Neural cell (in vitro differentiated cells): ENCODE results near the gene EDAR. TPM values are rescaled to one million over a fixed set of nuclear protein-coding genes. Genes with fewer than 3 reads are reported as not detected.

Experiments
- H2AFZ ChIP-seq: fragments of 200-600, 300-800 bp; sonication (generic), shearing (Covaris generic); 2 replicates; pipeline ENCODE4 v1.6.0; 2014; ENCODE audit warnings: low read depth, mild to moderate bottlenecking, antibody characterized with exemption, low read length, moderate library complexity
- H3F3A ChIP-seq: fragments of 200-600 bp; shearing (Covaris generic); 2 replicates; pipeline ENCODE4 v1.6.1; 2016; ENCODE audit warnings: mild to moderate bottlenecking, moderate library complexity, mixed read lengths, antibody characterized with exemption, low read length; ENCODE audit not compliant: insufficient read depth, poor library complexity, severe bottlenecking
- H3K27ac ChIP-seq: fragments of 200-600, 300-800 bp; sonication (generic), shearing (Covaris generic); 2 replicates; pipeline ENCODE4 v1.5.1; 2014; ENCODE audit warnings: mild to moderate bottlenecking, low read length, moderate library complexity
- H3K27me3 ChIP-seq: fragments of 300-800, 200-600 bp; sonication (generic), shearing (Covaris generic); 2 replicates; pipeline ENCODE4 v1.6.0; 2014; ENCODE audit warnings: mild to moderate bottlenecking, low read depth, low read length, moderate library complexity; ENCODE audit not compliant: insufficient read depth
- H3K36me3 ChIP-seq: fragments of 300-800, 200-600 bp; sonication (generic), shearing (Covaris generic); 2 replicates; pipeline ENCODE4 v1.5.1; 2014; ENCODE audit warnings: mild to moderate bottlenecking, antibody characterized with exemption, low read length, moderate library complexity; ENCODE audit not compliant: insufficient read depth
- H3K4me2 ChIP-seq: fragments of 300-800, 200-600 bp; sonication (generic), shearing (Covaris generic); 2 replicates; pipeline ENCODE4 v1.6.0; 2014; ENCODE audit warnings: mild to moderate bottlenecking, low read length
- H3K4me3 ChIP-seq: fragments of 300-800, 200-600 bp; sonication (generic), shearing (Covaris generic); 2 replicates; pipeline ENCODE4 v1.5.1; 2014; ENCODE audit warnings: mild to moderate bottlenecking, low read length, moderate library complexity
- H3K79me2 ChIP-seq: fragments of 200-600 bp; shearing (Covaris generic); replicated peaks from 2 replicates; pipeline ENCODE4 v1.6.0; 2014; ENCODE audit warnings: mild to moderate bottlenecking, low read length, moderate library complexity; ENCODE audit not compliant: insufficient read depth
- H3K9ac ChIP-seq: fragments of 300-800, 200-600 bp; sonication (generic), shearing (Covaris generic); 2 replicates; pipeline ENCODE4 v1.6.1; 2016; ENCODE audit warnings: mild to moderate bottlenecking, low read length, mixed read lengths
- H3K9me2 ChIP-seq: fragments of 200-600 bp; shearing (Covaris generic); 2 replicates; pipeline ENCODE4 v1.6.1; 2016; ENCODE audit warnings: mild to moderate bottlenecking, low read length, mixed read lengths; ENCODE audit not compliant: insufficient read depth
- H3K9me3 ChIP-seq: fragments of 200-600, 300-800 bp; sonication (generic), shearing (Covaris generic); 2 replicates; pipeline ENCODE4 v1.6.1; 2016; ENCODE audit warnings: mild to moderate bottlenecking, mixed run types, low read length, moderate library complexity, mixed read lengths
- H4K20me1 ChIP-seq: fragments of 200-600 bp; shearing (Covaris generic); 2 replicates; pipeline ENCODE4 v1.6.1; 2016; ENCODE audit warnings: mild to moderate bottlenecking, mixed run types; ENCODE audit not compliant: insufficient read depth
- CTCF ChIP-seq: fragments of 450-650 bp; IDR thresholded peaks from 2 replicates; pipeline ENCODE4 v1.5.1; 2014; ENCODE audit warnings: antibody characterized with exemption, mild to moderate bottlenecking, moderate library complexity; ENCODE audit not compliant: poor library complexity, severe bottlenecking
- EP300 ChIP-seq: fragments of 450-650 bp; conservative IDR thresholded peaks from 2 replicates; pipeline ENCODE4 v1.6.1; 2014; ENCODE audit warnings: antibody characterized with exemption, mild to moderate bottlenecking, moderate library complexity; ENCODE audit not compliant: poor library complexity, severe bottlenecking
- EZH2 ChIP-seq: fragments of 200-600, 300-800 bp; shearing (Covaris generic), sonication (generic); IDR thresholded peaks from 2 replicates; pipeline ENCODE4 v1.6.1; 2014; ENCODE audit warnings: antibody characterized with exemption, low read length, borderline replicate concordance, mild to moderate bottlenecking; ENCODE audit not compliant: insufficient read depth, poor library complexity, severe bottlenecking
- MXI1 ChIP-seq: fragments of 450-650 bp; conservative IDR thresholded peaks from 2 replicates; pipeline ENCODE4 v1.6.1; 2014; ENCODE audit warnings: antibody characterized with exemption, mild to moderate bottlenecking; ENCODE audit not compliant: poor library complexity, severe bottlenecking
- POLR2AphosphoS5 ChIP-seq: IDR thresholded peaks from 2 replicates; pipeline ENCODE4 v1.6.1; 2012
- RAD21 ChIP-seq: fragments of 450-650 bp; conservative IDR thresholded peaks from 2 replicates; pipeline ENCODE4 v1.6.1; 2014; ENCODE audit warnings: antibody characterized with exemption, mild to moderate bottlenecking, moderate library complexity
- SMC3 ChIP-seq: fragments of 450-650 bp; conservative IDR thresholded peaks from 2 replicates; pipeline ENCODE4 v1.6.1; 2014; ENCODE audit warnings: antibody characterized with exemption, mild to moderate bottlenecking, moderate library complexity; ENCODE audit not compliant: poor library complexity
- TAF1 ChIP-seq: IDR thresholded peaks from 2 replicates; pipeline ENCODE4 v1.6.1; 2012; ENCODE audit warnings: low read depth
- polyA plus RNA-seq: library from polyadenylated mRNA; depleted of rRNA; stranded (reverse); fragments of >200 nt; gene quantifications from 2 replicates; pipeline ENCODE4 v1.2.3, GENCODE V29; 2014
- TF ChIP-seq, protein P1 (sequence below): IDR thresholded peaks from 2 replicates; pipeline ENCODE4 v1.6.1; 2012; ENCODE audit warnings: borderline replicate concordance

The EDAR gene
- polyA plus RNA-seq, 1 donor from 2014 or later: not detected

DNA sequence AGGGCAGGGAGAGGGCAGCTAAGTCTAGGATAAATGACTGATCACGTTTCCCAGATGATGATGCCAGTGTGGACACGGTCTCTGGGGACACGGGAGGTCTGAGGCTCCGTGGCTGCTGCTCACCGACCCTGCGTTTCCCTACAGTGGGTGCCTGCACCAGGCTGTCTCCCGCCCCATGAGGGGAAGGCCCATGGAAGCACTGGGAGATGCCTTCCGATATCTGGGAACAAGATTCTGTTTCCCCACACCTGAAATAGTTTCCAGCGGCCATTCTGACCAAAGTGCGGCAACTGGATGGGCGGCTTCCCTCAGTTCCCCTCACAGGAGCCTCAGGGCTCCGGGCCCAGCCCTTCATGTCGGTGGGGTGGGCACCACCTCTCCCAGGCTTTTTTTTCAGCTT is 83.1 kb downstream of the EDAR start:
- Histone ChIP-seq H3K27me3 (no peaks in the 10 kb centered on the region), H3K36me3 (no peaks in the 10 kb centered on the region), H3F3A (no peaks in the 10 kb centered on the region)

GRCh38 chr2:108905176-108905575 is 83.8 kb downstream of the EDAR start:
- no peak overlapping the region for H2AFZ ChIP-seq
- no peaks in the 10 kb centered on the region for H4K20me1 ChIP-seq
- no peaks in the 10 kb centered on the region for H3K9me3 ChIP-seq
- no peak overlapping the region for H3K4me2 ChIP-seq
- no peak overlapping the region for H3K27ac ChIP-seq
- no peaks in the 10 kb centered on the region for H3F3A ChIP-seq
- TF ChIP-seq, protein P1, sequence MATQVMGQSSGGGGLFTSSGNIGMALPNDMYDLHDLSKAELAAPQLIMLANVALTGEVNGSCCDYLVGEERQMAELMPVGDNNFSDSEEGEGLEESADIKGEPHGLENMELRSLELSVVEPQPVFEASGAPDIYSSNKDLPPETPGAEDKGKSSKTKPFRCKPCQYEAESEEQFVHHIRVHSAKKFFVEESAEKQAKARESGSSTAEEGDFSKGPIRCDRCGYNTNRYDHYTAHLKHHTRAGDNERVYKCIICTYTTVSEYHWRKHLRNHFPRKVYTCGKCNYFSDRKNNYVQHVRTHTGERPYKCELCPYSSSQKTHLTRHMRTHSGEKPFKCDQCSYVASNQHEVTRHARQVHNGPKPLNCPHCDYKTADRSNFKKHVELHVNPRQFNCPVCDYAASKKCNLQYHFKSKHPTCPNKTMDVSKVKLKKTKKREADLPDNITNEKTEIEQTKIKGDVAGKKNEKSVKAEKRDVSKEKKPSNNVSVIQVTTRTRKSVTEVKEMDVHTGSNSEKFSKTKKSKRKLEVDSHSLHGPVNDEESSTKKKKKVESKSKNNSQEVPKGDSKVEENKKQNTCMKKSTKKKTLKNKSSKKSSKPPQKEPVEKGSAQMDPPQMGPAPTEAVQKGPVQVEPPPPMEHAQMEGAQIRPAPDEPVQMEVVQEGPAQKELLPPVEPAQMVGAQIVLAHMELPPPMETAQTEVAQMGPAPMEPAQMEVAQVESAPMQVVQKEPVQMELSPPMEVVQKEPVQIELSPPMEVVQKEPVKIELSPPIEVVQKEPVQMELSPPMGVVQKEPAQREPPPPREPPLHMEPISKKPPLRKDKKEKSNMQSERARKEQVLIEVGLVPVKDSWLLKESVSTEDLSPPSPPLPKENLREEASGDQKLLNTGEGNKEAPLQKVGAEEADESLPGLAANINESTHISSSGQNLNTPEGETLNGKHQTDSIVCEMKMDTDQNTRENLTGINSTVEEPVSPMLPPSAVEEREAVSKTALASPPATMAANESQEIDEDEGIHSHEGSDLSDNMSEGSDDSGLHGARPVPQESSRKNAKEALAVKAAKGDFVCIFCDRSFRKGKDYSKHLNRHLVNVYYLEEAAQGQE: no peak
- TF ChIP-seq MXI1: no peak
- TF ChIP-seq SMC3: no peak
- TF ChIP-seq TAF1: no peak
- TF ChIP-seq EP300: no peak
- no peak for TF ChIP-seq EZH2
- no peak for TF ChIP-seq POLR2AphosphoS5
- TF ChIP-seq CTCF: no peak
- TF ChIP-seq RAD21: no peak
- no peaks in the 10 kb centered on the region for H3K79me2 ChIP-seq
- H3K4me3 ChIP-seq: no peak overlapping the region
- no peaks in the 10 kb centered on the region for H3K9me2 ChIP-seq
- H3K36me3 ChIP-seq: no peaks in the 10 kb centered on the region
- H3K27me3 ChIP-seq: no peaks in the 10 kb centered on the region
- no peak overlapping the region for H3K9ac ChIP-seq

More for the DNA sequence above, 83.1 kb downstream of the EDAR start:
- H3K9me2 ChIP-seq: no peaks in the 10 kb centered on the region
- no peaks in the 10 kb centered on the region for H3K79me2 ChIP-seq
- no peak for TF ChIP-seq EZH2
- TF ChIP-seq, protein P1: no peak
- TF ChIP-seq EP300: no peak
- TF ChIP-seq RAD21: no peak
- TF ChIP-seq SMC3: no peak
- no peak for TF ChIP-seq POLR2AphosphoS5
- no peak for TF ChIP-seq TAF1
- TF ChIP-seq CTCF: no peak
- no peak for TF ChIP-seq MXI1
- H3K9ac ChIP-seq: no peak overlapping the region
- no peak overlapping the region for H3K4me3 ChIP-seq
- H3K9me3 ChIP-seq: no peaks in the 10 kb centered on the region
- no peak overlapping the region for H3K4me2 ChIP-seq
- H3K27ac ChIP-seq: no peak overlapping the region
- H2AFZ ChIP-seq: no peak overlapping the region
- H4K20me1 ChIP-seq: no peaks in the 10 kb centered on the region
